HG02981 (cell line): ENCODE measurements around the gene KCNF1.

Source experiments
- ATAC-seq: cut with Tn5 transposase; IDR thresholded peaks from one replicate; pipeline ENCODE4 v1.9.1; 2021; ENCODE audit warnings: mild to moderate bottlenecking, moderate library complexity; ENCODE audit not compliant: unreplicated experiment

KCNF1 gene

DNA sequence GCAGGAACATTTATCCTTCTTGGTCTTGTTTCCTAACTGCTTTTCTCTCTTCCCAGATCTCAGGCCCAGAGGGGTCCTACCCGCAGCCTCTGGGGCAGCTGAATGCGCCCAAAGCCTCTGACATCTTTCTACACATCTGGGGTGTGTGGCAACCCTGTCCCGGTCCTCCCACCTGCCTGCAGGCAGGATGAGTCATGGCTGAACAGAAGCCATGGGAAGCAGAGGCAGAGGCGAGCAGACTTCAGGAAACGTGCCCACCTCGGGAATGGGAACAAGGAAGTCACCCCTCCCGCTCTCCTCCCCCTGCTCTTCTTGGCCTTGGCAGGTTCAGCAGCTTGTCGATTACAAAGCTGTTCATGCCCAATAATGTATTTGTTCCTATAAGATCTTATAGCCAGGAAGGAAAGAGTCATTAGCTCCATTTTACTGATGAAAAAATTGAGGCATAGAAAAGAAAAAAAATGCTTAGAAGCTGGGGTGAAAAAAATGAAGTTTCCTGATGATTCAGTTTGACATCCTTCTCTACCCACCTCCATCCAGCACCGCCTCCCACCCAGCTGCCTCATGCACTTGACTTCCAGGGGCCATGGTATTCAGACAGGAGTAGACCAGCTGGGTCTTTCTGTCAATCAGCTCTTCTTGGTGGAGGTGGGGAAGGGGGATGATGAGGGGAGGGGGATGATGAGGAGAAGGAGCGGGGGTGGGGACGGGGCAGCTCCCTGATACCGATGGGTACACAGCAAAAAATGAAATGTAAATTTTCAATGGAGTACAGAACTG is 10.4 kb upstream of the KCNF1 start:
- no peak for ATAC-seq

DNA sequence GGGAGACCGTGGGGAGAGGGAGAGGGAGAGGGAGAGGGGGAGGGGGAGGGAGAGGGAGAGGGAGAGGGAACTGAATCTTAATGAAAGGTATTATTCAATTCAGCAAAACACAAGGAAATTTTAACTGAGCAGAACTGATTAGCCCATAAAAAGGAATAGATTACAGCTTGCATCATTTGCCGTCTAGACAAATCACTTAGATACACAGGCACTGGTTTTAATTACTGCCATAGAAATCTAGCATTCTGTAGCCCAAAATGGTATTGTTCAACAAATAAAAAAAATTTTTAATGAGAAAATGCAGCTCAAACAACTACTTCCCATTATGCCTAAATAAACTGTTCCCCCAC is 7.9 kb upstream of the KCNF1 start:
- ATAC-seq = no peak

DNA sequence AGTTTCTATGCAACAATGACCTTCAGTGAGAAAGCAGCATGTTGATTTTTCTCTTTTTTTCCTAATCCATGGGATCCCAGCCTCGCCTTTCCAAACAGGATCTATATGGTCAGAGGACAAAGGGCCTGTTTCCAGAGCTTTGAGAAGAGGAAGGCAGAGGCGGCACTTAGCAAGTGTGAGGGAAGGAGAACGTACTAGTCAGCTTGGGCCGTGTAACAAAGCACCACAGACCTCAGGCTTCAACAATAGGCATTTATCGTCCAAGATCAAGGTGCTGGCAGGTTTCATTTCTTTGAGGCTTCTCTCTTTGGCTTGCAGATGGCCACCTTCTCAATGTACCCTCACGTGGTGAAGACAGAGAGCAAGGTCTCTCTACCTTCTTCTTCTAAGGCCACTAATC is 7.3 kb upstream of the KCNF1 start:
- ATAC-seq = no peak

DNA sequence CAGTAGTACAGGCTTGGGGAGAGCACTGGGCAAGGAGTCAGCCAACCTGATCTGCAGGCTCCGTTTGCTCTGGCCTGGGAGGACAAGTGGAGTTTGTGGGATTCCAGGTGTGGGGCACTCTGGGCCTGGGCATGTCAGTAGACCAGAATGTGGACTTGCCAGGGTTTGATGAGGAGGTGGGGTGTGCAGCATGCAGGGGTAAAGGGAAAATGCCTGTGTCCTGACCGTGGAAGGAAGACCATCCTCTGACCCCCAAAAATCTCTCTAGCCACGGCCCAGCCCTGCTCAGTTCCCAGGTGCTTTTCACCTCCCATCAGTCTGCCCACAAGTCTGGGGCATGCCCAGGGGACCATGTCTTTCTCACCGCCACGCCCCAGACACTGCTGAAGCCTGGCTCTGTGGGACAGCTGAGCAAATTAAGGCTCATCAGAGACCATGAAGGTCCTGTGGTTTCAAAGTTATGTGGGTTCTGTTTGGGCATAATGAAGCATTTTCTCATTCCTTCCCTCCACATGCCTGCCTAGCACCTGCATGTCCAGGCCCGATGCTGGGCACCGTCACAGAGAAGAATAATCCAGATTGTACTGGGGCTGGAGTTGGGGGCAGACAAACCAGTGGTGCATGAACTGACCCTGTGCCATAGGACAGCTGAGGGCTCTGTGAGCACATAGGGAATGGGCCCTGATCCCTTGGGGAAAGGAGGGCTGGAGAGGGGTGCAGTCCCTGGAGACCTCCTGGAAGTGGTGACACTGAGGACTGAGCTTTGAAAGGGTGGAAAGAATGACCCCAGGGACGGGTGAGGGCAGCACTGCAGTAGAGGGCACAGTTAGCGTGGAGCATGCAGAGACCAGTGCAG is 6.5 kb upstream of the KCNF1 start:
- ATAC-seq = no peak

DNA sequence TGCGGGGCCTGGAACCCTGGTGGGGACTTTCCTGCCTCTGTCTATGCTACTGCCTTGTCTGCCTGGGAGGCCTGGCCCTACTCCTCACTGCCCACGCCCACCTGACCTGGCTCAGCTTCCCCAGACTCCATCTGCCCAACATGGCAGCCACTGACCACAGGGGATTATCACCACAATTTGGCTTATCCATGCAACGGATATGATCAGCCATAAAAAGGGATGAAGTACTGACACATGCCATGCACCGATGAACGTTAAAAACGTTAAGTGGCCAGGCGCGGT is 5.9 kb upstream of the KCNF1 start:
- no peak for ATAC-seq

DNA sequence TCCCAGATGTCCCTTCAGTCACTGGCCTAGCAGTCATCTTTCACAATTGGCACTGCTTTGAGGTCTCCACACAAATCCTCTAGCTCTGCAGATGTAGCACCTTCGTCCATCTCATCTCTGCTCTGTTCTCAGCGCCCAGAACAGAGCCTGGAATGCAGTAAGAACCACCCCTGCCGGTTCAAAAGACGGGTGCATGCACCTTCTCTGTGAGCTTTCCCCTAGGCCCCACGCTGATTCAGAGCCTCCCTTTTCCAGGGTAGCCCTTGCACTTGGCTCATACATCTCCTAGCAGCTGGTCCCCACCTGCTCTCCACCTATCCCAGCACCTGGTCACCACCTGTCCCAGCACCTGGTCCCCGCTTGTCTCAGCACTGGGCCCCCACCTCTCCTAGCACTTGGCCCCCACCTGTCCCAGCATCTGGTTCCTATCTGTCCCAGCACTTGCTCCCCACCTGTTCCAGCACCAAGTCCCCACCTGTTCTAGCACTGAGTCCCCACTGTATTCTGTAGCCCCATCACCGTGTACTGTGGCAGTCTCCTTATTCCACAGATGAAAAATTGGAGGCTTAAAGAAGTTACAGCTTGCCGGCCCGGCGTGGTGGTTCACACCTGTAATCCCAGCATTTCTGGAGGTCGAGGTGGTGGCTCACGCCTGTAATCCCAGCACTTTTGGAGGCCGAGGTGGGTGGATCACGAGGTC is 4.7 kb upstream of the KCNF1 start:
- no peak for ATAC-seq

DNA sequence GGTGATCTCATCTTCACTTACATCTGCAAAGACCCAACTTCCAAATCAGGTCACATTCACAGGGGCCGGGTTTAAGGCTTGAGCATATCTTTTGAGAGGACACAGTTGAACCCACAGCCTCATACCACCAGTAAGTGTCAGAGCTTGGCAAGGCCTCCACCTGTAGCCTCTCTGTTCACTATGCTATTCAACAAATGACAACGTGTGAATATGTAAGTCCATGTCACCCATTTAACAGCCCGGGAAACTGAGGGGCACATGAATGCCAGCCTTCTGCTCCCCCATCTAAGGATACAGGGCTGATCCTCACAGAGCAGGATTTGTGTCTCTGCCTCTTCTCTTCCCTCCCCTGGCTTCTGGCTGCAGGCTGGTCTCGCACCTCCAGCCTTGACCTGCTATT is 3.5 kb upstream of the KCNF1 start:
- no peak for ATAC-seq

DNA sequence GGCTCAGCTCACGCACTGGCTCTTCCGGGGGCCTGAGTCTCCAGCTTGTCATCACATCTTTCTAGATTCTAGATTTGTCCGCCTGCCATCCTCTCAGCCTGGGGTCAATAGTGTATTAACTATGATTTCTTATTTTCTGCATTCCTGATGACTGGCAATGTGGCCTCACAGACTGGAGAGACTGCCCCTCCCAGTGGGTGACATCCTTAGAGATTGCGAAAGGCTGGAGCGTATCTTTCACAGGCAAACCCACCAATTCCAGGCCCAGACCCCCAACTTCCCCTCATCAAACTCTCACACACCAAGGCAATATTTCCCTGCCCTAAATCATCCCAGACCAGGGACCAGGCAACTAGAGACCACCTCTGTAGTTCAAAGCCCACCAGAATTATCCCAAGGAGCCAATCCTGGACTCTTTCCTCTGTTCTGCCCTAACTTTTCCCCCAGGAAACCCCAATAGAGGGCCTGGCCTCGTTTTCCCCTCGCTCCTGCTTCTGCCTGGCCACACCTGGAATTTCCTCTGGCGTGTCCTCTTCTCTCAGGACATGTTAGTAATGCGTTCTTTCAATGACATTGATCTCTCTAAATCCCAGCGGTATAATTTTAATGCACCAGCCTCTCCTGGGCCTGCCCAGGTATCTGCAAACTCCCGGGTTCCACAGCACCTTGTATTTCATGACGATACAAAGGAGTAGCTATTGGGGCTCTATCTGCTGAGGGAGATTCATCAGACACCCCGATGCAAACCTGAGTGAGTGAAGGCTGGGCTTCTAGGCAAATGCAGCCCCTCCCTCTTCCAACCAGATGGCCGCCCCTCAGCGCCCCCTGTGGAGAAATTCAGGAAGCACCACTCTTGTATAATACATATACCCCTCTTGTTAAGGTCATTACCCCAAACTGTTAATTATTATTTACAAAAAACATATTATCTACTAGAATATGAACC is 2.4 kb upstream of the KCNF1 start:
- ATAC-seq = no peak

DNA sequence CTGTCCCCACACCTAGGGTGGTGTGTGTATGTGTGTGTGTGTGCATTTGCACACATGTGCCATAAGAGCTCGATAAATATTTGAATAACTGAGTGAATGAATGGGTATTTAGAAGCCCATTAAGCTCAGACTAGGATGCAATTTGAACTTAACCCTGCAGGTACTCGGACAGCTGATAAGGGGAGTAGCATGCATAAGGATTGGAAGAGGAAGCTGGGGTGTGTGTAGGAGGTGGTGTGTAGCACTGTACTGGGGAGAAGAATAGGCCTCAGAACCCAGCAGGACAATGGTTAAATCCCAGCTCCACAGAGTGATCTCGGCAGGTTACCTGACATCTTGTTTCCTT is 1.8 kb upstream of the KCNF1 start:
- no peak for ATAC-seq

DNA sequence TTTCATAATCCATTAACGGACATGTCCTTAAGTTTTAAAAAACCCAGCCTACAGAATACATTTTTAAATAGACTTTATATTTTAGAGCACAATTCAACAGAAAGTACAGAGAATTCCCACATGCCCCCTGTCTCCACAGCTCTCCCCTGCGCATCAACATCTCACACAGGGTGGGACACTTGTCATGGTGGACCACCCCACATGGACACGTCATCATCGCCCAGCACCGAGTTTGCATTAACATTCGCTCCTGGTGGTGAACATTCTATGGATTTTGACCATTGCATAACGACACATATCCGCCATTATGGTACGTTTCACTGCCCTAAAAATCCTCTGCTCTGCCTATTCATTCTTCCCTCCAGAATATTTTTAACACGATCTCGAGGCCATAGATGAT is 1.1 kb upstream of the KCNF1 start:
- no peak for ATAC-seq

DNA sequence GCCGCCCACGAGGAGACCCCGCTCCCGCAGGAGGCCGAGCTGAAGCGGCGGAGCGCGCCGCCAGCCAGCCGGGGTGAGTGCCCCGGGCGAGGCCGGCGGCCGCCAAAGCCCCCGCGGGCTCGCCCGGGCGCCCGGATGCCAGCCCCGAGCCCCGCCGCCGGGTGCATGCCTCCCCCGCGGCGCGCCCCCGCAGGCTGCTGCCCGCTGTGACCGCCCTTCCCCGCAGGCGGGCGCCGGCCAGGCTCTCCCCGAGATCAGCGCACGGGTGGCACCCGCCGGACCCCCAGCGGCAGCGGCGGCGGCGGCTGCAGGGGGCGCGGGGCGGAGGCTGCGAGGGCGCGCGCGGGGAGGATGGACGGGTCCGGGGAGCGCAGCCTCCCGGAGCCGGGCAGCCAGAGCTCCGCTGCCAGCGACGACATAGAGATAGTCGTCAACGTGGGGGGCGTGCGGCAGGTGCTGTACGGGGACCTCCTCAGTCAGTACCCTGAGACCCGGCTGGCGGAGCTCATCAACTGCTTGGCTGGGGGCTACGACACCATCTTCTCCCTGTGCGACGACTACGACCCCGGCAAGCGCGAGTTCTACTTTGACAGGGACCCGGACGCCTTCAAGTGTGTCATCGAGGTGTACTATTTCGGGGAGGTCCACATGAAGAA is 470 bp downstream of the KCNF1 start:
- no peak for ATAC-seq

DNA sequence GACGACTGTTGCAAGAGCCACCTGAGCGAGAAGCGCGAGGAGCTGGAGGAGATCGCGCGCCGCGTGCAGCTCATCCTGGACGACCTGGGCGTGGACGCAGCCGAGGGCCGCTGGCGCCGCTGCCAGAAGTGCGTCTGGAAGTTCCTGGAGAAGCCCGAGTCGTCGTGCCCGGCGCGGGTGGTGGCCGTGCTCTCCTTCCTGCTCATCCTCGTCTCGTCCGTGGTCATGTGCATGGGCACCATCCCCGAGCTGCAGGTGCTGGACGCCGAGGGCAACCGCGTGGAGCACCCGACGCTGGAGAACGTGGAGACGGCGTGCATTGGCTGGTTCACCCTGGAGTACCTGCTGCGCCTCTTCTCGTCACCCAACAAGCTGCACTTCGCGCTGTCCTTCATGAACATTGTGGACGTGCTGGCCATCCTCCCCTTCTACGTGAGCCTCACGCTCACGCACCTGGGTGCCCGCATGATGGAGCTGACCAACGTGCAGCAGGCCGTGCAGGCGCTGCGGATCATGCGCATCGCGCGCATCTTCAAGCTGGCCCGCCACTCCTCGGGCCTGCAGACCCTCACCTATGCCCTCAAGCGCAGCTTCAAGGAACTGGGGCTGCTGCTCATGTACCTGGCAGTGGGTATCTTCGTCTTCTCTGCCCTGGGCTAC is 1.2 kb downstream of the KCNF1 start:
- no peak for ATAC-seq

DNA sequence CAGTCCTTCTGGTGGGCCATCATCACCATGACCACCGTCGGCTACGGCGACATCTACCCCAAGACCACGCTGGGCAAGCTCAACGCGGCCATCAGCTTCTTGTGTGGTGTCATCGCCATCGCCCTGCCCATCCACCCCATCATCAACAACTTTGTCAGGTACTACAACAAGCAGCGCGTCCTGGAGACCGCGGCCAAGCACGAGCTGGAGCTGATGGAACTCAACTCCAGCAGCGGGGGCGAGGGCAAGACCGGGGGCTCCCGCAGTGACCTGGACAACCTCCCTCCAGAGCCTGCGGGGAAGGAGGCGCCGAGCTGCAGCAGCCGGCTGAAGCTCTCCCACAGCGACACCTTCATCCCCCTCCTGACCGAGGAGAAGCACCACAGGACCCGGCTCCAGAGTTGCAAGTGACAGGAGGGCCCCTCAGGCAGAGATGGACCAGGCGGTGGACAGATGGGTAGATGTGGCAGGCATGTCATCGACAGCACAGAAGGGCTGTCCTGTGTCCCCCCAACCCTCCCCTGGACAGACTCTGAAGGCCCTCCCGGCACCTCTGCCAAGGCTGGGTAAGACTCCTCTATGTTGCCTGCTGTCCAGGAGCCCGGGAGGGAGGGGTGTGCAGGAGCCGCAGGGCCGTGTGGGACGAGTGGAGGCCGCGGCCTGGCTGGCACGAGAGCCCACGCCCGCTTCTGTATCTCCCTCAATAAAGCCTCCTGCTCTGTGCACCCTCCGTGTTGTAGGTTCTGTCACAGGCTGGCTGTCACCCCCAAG is 2.0 kb downstream of the KCNF1 start:
- ATAC-seq = no peak

DNA sequence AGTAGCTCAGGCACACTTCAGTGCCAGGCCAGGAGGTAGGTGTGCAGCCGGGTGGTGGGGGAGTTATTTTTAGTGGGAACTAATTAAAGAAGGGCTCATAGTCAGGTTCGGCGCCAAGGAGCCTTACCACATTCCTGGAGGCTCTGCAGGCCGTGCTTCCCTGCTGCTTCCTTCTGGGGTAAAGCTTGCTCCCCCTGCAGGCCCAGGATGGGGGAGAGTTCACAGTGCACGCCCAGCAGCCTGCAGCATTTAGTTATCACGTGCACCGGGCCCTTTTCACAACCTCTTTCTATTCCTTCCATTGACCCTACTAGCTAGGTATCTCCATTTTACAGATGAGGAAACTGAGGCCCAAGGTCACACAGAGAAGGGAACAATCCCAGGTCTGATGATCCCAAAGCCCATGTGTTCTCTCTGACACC is 2.5 kb downstream of the KCNF1 start:
- ATAC-seq = no peak

DNA sequence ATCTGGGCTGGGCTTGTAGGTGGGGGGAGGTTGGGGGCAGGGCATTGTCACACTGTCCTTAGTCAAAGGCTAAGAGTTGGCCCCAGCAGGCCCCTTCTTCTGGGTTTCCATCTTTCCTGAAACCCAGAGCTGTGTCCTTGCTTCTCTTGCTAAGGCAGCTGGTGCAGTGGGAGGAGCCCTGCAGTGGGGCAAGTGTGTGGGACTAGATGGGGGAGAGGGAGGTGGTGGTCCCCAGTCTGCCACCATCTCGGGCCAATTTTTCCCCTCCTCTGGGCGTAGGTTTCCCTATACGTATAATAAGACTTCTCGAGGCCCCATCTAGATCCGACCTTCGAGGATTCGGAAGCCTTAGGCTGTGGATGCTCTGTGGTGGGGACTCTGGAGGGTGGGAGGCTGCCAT is 3.5 kb downstream of the KCNF1 start:
- ATAC-seq = no peak

DNA sequence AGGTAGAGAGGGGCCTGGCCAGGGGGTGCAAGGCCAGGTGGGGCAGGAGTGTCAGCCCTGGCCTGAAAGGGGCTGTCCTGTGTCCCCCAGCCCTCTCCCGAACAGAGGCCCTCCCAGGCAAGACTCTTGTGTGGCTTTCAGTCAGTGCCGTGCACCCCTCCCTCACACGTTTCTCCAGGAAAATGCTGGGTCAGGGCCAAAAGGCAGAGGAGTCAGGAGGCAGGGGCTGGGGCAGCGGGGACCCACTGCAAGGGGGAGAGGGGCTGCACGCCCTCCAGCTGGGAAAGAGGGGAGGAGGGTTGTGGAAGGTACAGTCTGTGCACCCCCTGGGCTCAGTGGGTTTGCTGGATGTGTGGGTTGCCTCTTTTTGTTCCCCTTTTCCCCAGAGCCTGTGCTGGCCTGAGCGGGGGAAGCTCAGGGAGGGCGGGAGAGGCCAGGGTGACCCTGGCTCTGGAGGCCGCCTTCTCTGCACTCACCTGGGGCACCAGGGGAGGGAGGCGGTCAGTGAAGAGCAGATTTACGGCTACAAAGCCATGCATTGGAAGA is 4.1 kb downstream of the KCNF1 start:
- ATAC-seq = no peak

DNA sequence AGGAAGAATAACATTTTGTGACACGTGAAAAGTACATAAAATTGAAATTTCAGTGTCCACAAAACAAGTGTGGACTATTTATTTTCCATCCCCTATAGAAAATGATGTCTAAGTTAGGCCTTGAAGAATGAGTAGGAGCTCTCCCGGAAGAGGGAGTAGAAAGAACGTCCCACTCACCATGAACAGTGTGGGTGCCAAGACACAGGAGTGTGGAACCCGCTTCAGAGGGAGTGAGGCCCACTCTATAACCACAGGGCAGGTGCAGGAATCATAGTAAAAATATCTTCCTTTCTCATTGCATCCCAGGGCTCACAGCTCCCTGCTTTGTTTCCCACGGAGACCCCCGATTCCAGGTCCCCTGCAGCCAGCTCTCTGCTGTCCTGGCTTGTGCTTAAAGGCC is 5.2 kb downstream of the KCNF1 start:
- ATAC-seq = no peak

DNA sequence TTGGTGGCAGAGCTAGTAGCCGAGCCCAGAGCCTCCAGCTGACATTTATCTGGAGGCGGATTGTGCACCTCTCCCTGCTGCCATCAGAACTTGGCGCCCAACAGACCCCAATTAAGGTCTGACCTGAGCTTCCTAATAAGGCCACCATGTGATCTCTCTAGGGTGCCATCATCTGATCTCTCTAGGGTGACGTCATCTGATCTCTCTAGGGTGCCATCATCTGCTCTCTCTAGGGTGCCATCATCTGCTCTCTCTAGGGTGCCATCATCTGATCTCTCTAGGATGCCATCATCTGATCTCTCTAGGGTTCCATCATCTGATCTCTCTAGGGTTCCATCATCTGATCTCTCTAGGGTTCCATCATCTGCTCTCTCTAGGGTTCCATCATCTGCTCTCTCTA is 6.2 kb downstream of the KCNF1 start:
- no peak for ATAC-seq
